Caki2 (cell line): ENCODE measurements around the gene STK10. TPM values are rescaled to one million over a fixed set of nuclear protein-coding genes. Genes with fewer than 3 reads are reported as not detected.

ENCODE experiments used
- DNase-seq: peaks from one replicate; pipeline ENCODE4 v3.0.0-alpha.2; 2015; ENCODE audit warnings: low read depth
- in situ Hi-C: cut with HindIII; loops from 2 replicates; pipeline ENCODE4 v1.10.0; 2016; ENCODE audit warnings: low sequenced_read_pairs, low pct_unique_long_range_greater_than_20kb, mixed read lengths
- total RNA-seq: library from RNA; depleted of rRNA; stranded (reverse); fragments of >200 nt; shearing (Covaris generic); gene quantifications from 2 replicates; pipeline ENCODE4 v1.2.3, GENCODE V29; 2014; ENCODE audit warnings: low replicate concordance

The STK10 gene
- total RNA-seq, 1 experiment from 2014 or later = 4.0 TPM

GRCh38 chr5:172104801-172105701 lies 83.0 kb downstream of the STK10 start:
- DNase-seq = no peak
- in situ Hi-C loops = no loop called here

GRCh38 chr5:172104021-172104420 lies 84.0 kb downstream of the STK10 start:
- DNase-seq = no peak
- in situ Hi-C loops = no loop called here

- in situ Hi-C loops = no loop called here
- peak; percentile 78 for DNase-seq
Measured at GRCh38 chr5:172102913-172103626, 85.0 kb downstream of the STK10 start.

- no peak for DNase-seq
- in situ Hi-C loops = no loop called here
Measured at GRCh38 chr5:172102218-172102870, 85.7 kb downstream of the STK10 start.

GRCh38 chr5:172101547-172102217 lies 86.3 kb downstream of the STK10 start:
- no peak for DNase-seq
- in situ Hi-C loops = no loop called here

- no peak for DNase-seq
- in situ Hi-C loops = no loop called here
Measured at GRCh38 chr5:172098883-172099282, 89.1 kb downstream of the STK10 start.

GRCh38 chr5:172098046-172098445 lies 90.0 kb downstream of the STK10 start:
- no peak for DNase-seq
- in situ Hi-C loops = no loop called here

- in situ Hi-C loops = no loop called here
- no peak for DNase-seq
Measured at GRCh38 chr5:172097356-172097755, 90.7 kb downstream of the STK10 start.

GRCh38 chr5:172096207-172096940 lies 91.7 kb downstream of the STK10 start:
- in situ Hi-C loops = no loop called here
- DNase-seq = no peak

- no peak for DNase-seq
- in situ Hi-C loops = no loop called here
Measured at GRCh38 chr5:172095368-172096206, 92.4 kb downstream of the STK10 start.

GRCh38 chr5:172093965-172094364 lies 94.1 kb downstream of the STK10 start:
- DNase-seq = no peak
- in situ Hi-C loops = no loop called here

GRCh38 chr5:172093559-172093958 lies 94.5 kb downstream of the STK10 start:
- DNase-seq = no peak
- in situ Hi-C loops = no loop called here

- DNase-seq = no peak
- in situ Hi-C loops = no loop called here
Measured at GRCh38 chr5:172091956-172092732, 95.9 kb downstream of the STK10 start.

GRCh38 chr5:172090976-172091547 lies 97.0 kb downstream of the STK10 start:
- no peak for DNase-seq
- in situ Hi-C loops = no loop called here

GRCh38 chr5:172089298-172090117 lies 98.5 kb downstream of the STK10 start:
- in situ Hi-C loops = no loop called here
- DNase-seq = no peak
